Astrocyte (in vitro differentiated cells and primary cell): ENCODE data around the gene LAS1L.
"Not testable (repeated sequence)": the region's sequence is repeated elsewhere in the genome, so short reads cannot be mapped to it uniquely, and the experiment has no call there.

Experiments used
- EZH2 ChIP-seq: IDR thresholded peaks from 2 replicates; pipeline ENCODE4 v1.6.1; 2012; ENCODE audit warnings: mild to moderate bottlenecking, low read length, inconsistent platforms; ENCODE audit not compliant: insufficient read depth
- TF ChIP-seq, protein P1 (sequence below): IDR thresholded peaks from 2 replicates; pipeline ENCODE4 v1.5.1; 2011; ENCODE audit warnings: low read depth, mild to moderate bottlenecking, inconsistent platforms, low read length, moderate library complexity; ENCODE audit not compliant: insufficient read depth

DNA sequence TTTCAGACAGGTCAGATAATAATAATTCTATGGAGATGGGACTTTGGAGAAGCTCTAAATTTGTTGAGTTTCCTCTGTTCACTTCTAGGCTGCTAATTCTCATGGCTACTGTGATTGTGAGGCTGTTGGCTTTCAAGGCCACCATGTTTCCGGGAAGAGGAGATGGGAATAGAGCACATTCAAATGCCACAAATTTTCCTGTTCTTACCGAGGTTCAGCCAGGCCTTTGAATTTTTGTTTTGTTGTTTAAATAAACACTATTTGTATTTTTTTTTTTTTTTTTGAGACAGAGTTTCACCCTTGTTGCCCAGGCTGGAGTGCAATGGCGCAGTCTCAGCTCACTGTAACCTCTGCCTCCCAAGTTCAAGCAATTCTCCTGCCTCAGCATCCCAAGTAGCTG lies 55.5 kb downstream of the LAS1L start:
- TF ChIP-seq, protein P1, sequence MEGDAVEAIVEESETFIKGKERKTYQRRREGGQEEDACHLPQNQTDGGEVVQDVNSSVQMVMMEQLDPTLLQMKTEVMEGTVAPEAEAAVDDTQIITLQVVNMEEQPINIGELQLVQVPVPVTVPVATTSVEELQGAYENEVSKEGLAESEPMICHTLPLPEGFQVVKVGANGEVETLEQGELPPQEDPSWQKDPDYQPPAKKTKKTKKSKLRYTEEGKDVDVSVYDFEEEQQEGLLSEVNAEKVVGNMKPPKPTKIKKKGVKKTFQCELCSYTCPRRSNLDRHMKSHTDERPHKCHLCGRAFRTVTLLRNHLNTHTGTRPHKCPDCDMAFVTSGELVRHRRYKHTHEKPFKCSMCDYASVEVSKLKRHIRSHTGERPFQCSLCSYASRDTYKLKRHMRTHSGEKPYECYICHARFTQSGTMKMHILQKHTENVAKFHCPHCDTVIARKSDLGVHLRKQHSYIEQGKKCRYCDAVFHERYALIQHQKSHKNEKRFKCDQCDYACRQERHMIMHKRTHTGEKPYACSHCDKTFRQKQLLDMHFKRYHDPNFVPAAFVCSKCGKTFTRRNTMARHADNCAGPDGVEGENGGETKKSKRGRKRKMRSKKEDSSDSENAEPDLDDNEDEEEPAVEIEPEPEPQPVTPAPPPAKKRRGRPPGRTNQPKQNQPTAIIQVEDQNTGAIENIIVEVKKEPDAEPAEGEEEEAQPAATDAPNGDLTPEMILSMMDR = not testable (repeated sequence)
- TF ChIP-seq EZH2 = not testable (repeated sequence)
